PFSK-1 (cell line): ENCODE results near the gene GAS7.

Source experiments
- FOXP2 ChIP-seq: optimal IDR thresholded peaks from 2 replicates; pipeline ENCODE3; 2011; ENCODE audit warnings: borderline replicate concordance, control low read depth, inconsistent platforms; ENCODE audit not compliant: insufficient read depth; ENCODE audit errors: extremely low read length, extremely low read depth
- POLR2AphosphoS5 ChIP-seq: IDR thresholded peaks from 2 replicates; pipeline ENCODE4 v1.6.1; 2012; ENCODE audit warnings: low read depth, mild to moderate bottlenecking, control low read depth, low read length, moderate library complexity
- REST ChIP-seq, 2 experiments: IDR thresholded peaks; 2 replicates each; pipeline versions ENCODE4 v1.6.1 to v1.8.0; 2011 to 2012; ENCODE audit warnings: low read depth in 2 of 2, low read length in 2 of 2, control low read depth in 1 of 2, inconsistent platforms in 1 of 2, mild to moderate bottlenecking in 1 of 2, moderate library complexity in 1 of 2; ENCODE audit not compliant: insufficient read depth in 1 of 2
- SIN3A ChIP-seq: IDR thresholded peaks from 2 replicates; pipeline ENCODE4 v1.6.1; 2012; ENCODE audit warnings: mild to moderate bottlenecking, low read length, moderate library complexity, borderline replicate concordance; ENCODE audit not compliant: insufficient read depth
- TAF1 ChIP-seq: IDR thresholded peaks from 2 replicates; pipeline ENCODE4 v1.6.1; 2012; ENCODE audit warnings: low read length, control low read depth, borderline replicate concordance; ENCODE audit not compliant: insufficient read depth

GRCh38 chr17:10177913-10178505 lies 20.4 kb downstream of the GAS7 start:
- TF ChIP-seq REST (IDR thresholded peaks at IDR 0.05; ENCODE audit: insufficient read depth in 1 of 2, low read depth in 2 of 2, low read length in 2 of 2) (no peak), POLR2AphosphoS5 (no peak), SIN3A (no peak), TAF1 (no peak), FOXP2 (no peak)
